ENCODE data around the gene GEMIN2.
"Not testable (repeated sequence)": the region's sequence is repeated elsewhere in the genome, so short reads cannot be mapped to it uniquely, and the experiment has no call there.

The GEMIN2 gene, protein sequence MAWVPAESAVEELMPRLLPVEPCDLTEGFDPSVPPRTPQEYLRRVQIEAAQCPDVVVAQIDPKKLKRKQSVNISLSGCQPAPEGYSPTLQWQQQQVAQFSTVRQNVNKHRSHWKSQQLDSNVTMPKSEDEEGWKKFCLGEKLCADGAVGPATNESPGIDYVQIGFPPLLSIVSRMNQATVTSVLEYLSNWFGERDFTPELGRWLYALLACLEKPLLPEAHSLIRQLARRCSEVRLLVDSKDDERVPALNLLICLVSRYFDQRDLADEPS

DNA sequence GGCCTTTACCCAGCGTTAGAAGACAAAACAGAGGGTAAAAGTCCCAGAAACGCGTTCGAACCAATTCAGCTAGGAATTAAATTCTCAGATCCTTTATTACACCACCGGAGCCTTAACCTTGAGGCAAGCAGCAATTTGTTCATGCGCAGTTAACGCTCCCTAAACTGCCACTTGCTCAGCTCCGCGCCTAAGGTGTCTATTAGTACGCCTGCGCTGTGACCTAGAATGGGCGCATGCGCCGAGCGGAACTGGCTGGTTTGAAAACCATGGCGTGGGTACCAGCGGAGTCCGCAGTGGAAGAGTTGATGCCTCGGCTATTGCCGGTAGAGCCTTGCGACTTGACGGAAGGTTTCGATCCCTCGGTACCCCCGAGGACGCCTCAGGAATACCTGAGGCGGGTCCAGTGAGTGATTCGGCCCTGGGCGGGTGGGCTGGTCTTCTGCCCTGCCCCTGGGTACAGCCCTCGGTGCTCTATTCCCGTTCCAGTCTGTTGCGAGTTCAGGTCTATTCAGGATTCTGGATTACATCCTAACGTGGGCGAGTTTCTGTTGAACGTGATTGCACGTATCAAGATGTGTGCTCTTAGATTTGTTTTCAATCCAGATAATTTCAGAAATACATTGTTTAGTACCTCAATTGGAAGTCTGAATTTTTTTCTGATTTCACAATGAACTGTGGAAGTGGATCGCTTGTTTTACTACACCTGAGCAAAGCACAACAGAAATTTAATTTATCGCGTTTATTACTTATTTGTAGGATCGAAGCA is at the start of gene GEMIN2:
Gene GEMIN2, plus strand, starts transcription at position 251 of the 766 bp plus-strand sequence. Its CDS starts 16 bp downstream, at position 267.
- peak; percentile 96 for DNase-seq (ENCODE audit: low spot score)

DNA sequence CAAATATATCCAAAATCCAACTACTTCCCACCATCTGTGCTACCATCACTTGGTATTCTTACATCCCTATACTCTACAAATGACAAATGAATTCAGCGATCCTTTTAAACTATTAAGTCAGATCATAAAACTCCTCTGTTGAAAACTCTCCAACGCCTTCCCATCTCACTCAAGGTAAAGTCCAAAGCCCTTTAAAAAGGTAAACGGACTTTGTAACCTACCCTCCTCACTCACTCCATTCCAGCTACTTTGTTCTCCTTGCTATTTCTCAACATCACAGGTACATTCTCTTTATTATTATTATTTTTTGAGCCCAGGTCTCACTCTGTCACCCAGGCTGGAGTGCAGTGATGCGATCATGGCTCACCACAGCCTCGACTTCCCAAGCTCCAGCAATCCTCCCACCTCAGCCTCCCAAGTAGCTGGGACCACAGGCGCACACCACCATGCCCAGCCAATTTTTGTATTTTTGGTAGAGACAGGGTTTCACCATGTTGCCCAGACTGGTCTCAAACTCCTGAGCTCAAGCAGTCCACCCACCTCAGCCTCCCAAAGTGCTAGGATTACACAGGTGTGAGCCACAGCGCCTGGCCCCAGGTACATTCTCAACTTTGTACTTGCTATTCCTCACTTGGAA is 44.8 kb upstream of the GEMIN2 start:
- not testable (repeated sequence) for DNase-seq (ENCODE audit: low spot score)

DNA sequence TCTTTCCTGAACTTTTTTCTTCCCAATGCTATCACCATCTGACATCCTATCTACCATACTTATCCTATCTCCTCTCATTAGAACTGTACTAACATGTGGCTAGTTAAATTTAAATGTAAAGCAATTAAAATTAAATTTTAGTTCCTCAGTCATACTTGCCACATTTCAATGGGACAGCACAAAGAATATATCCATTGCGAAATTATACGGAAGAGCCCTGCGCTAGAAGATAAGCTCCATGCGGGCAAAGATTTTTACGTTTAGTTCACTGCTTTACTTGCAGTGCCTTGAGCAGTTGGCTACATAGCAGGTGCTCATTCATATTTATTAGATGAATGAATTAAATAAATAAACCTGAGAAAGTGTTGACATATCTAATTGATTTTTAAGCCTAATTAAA is 44.2 kb upstream of the GEMIN2 start:
- DNase-seq (ENCODE audit: low spot score): no peak

DNA sequence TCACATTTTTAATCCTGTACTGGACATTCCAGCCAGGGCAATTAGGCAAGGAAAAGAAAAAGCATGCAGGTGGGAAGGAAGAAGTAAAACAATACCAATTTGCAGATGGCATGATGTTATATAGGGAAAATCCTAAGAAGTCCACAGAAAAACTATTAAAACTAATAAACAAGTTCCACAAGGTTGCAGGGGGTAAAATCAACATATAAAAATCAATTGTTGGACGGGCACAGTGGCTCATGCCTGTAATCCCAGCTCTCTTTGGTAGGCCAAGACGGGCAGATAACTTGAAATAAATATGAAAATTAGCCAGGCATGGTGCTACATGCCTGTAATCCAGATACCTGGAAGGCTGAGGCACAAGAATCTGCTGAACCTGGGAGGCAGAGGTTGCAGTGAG is 43.0 kb upstream of the GEMIN2 start:
- no peak for DNase-seq (ENCODE audit: low spot score)

DNA sequence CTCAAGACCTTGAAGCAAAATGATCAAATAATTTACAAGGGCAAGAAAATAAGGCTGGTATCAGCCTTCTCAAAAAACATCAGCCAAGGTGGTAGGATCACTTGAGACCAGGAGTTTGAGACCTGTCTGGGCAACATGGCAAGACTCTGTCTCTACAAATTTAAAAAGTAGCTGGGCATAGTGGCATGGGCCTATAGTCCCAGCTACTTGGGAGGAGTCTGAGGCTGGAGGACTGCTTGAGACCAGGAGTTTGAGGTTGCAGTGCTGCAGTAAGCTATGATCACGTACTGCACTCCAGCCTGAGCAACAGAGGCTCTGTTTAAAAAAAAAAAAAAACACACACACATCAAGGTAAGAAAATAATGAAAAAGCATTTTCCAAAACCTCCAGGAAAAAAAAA is 33.2 kb upstream of the GEMIN2 start:
- DNase-seq (ENCODE audit: low spot score): no peak

DNA sequence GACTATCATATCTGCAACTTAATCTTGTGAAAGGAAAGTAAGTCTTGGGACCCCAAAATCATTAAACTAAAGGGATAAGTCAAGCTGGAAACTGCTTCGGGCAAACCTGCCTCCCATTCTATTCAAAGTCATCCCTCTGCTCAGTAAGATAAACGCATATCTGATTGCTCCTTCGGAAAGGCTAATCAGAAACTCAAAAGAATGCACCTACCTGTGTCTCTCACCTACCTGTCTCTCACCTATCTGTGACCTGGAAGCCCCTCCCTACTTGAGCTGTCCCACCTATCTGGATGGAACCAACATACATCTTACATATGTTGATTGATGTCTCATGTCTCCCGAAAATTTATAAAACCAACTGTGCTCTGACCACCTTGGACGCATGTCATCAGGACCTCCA is 31.0 kb upstream of the GEMIN2 start:
- DNase-seq (ENCODE audit: low spot score): no peak

DNA sequence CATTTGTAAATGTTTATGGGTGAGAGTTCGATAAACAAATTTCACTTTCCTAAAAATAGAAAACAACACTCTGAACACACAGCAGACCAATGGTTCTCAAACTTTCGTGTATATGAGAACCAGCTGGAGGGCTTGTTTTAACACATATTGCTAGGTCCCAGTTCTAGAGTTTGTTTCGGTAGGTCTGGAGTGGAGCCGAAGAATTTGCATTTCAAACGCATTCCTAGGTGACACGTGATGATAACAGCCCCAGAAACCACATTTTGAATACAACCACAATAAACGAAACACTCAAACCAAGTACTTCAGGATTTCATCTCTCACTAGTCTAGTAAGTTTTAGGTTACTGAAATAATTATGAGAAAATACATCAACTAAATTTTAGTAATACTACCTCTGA is 28.2 kb upstream of the GEMIN2 start:
- DNase-seq (ENCODE audit: low spot score): no peak

DNA sequence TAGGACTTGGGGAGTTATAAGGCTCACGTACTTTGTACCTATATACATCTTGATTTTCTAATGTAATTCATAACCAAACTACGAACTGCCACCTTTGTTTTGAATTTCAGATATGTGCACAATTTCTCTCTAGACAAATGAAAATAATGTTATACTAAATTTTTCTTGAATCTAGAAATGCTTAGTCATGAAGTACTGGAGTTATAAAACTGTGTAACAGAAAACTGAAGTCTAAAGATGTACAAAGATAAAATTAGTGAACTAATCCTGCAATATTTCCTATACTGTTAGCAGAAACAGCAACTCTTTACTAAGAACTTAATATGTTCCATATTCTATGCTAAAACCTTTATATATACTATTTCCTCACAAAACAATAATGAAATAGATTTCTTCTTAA is 26.6 kb upstream of the GEMIN2 start:
- no peak for DNase-seq (ENCODE audit: low spot score)

DNA sequence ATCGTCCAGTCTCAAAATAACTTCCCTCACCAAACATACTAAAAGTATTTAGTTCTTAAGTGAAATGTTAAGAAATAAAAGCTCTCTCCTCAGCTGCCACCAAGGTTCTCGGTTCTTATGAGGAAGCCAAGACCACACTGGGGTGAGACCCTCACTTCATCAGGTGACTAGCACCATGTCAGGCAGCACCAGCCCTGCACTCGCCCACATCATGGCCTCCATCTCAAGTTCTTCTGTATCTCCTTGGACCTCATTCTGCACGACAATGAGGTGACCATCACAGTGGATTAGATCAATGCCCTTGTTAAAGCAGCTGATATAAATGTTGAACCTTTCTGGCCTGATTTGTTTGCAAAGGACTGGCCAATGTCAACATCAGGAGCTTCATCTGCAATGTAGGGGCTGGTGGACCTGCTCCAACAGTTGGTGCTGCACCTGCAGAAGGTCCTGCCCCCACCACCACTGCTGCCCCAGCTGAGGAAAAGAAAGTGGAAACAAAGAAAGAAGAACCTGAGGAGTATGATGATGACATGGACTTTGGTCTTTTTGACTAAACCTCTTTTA is 23.5 kb upstream of the GEMIN2 start:
- no peak for DNase-seq (ENCODE audit: low spot score)

DNA sequence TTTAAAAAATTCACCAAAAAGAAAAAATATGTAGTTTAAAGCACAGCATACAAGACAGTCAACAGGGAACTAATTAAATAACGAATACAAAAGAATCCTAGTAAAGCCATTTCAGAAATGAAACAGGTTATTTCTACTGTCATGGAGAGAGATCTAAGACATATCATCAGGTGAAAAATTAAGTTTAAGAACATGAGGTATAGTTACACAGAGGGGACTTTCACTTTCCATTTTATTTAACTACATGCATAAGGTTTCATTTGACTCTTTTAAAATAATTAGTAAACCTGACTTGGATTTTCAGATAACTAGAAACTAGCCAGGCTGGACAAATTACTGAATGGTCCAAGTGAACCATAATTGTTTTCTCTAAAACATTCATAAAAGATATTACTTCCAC is 22.4 kb upstream of the GEMIN2 start:
- no peak for DNase-seq (ENCODE audit: low spot score)

DNA sequence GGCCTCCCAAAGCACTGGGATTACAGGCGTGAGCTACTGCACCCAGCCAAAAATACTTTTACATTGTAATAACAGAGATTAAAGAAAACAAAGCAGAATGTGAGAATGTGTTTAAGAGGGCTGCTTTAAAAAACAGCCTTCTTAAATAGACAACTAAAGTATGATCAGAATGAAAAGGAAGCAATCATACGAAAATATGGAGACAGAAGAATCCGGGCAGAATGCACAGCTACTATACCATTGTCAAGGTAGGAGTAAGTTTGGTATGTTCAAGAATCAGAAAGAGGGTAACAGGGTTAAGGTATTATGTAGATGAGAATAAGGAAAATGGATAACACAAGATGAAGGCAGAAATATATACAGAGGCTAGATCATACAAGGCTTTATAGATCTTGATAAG is 19.6 kb upstream of the GEMIN2 start:
- DNase-seq (ENCODE audit: low spot score): no peak

DNA sequence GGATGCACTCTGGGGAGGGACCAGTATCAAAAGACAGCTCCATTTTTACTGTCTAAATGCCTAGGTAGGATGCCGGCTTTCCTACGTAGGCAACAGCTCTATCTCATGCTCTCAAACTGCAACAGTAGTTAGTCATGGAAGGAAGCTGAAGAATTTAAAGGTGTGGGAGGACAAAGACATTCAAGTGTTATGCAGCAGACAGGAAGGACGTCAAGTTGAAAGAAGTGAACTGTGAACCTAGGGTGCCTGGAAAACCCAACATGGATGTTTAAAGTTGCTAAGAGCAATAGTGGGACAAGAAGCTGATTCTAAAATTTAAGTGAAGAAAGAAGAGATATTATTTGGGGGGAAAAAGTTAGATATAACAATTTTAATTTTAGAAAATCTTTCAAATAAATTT is 17.0 kb upstream of the GEMIN2 start:
- DNase-seq (ENCODE audit: low spot score): peak; percentile 7

DNA sequence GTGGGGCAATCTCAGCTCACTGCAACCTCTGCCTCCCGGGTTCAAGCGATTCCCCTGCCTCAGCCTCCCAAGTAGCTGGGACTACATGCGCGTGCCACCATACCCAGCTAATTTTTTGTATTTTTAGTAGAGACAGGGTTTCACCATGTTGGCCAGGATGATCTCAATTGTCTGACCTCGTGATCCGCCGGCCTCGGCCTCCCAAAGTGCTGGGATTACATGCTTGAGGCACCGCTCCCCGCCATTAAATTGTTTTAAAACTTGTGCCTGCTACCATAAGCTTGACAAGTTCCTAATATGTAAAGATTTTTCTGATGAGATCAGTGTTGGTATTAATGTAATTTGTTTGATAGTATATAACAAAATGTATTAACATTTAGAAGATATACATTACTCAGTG is 14.9 kb upstream of the GEMIN2 start:
- not testable (repeated sequence) for DNase-seq (ENCODE audit: low spot score)

DNA sequence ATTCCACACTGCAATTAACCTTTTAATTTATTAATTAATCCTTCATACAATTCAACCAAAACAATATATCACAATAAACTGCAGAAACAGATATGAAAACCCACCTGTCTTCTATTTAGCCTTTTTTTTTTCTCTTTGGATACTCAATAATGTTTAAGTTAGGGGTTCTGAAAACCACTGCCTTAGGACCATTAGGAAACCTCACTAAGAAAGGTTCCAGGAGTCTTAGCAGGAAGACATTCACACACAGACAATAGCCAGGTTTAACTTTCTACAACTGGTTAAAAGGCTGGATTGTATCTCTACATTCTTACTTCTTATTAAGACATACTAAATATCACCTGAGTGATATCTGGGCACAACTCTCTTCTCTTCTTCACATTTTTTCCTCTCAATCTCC is 14.4 kb upstream of the GEMIN2 start:
- no peak for DNase-seq (ENCODE audit: low spot score)

DNA sequence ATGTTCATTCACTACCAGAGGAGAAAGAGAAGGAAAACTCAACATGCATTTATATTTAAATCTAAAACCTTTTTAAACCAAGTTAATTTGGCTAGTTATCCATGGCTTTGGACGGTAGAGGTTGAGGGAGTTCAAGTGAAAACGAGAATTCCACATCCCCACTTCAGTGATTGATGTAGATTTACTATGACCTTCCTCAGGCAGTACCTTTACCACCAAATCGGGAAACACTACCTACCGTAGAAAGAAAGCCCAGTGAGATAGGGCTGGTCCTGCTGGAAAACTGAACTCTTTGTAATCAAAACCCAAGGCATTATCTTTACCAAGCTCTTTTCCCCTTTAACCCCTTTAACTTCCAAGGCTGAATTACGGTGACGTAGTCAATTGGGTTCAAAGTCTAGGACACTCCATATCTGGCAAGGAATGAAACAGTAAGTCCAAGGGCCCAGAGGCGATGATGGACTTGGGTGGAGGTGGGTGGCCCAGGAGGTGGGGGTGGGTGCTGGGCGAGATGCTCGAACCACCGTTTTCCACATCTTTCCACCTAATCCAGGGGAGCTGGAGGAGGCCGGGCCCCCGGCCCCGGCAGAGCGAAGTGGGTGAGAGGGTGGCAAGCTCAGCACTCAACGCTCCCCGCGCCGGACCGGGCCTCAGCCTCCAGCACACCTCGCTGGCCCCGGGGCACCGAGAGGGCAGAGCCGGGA is 11.7 kb upstream of the GEMIN2 start:
- peak; percentile 7 for DNase-seq (ENCODE audit: low spot score)

DNA sequence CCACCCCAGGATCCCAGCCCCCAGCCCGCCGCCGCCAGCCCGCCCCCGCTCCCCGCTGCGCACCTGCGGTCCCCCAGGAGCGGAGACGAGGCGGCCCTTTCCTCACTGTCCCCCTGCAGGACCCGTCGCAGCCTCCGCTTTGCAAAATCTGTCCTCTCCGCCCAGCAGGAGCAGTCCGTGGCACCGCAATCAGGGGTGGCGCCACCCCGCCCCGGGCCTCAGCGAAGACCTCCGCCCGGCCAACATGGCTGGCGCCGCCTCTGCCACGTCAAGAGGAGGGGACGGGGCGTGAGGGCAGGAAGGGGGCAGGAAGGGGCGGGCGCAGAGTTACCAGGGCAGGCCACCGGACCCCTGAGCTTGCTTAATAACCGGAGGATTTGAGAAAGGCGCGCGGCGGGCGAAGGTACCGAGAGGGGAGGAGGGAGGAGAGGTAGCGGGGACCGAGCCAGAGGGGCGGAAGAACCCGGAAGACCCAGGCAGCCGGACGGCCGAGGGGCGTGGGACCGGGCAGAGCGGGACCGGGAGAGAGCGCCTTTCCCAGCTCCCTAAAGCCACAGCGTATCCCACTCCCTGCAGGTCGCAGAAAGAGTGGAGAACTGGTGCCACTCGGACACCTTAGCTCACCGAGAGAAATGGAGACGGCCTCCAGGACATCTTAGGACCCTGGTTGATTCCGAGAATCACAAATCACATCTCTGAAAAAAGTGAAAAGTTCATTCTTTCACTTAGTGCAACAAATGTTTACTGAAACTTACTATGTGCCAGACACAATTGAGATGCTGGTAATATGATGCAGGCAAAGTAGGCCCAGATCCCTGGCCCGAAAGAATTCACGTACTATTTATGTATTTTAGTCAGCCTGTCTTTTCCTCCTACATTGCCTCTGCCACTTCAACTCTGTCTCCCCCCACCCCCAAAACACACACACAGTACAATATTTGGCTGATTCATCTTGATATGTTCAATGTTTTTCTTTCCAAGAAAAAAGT is 10.9 kb upstream of the GEMIN2 start, which contains the start of gene SEC23A:
Gene SEC23A, minus strand, starts transcription at position 267 of the 989 bp plus-strand sequence. CDS start 7,117 bp downstream, outside the sequence.
- peak; percentile 82 for DNase-seq (ENCODE audit: low spot score)

DNA sequence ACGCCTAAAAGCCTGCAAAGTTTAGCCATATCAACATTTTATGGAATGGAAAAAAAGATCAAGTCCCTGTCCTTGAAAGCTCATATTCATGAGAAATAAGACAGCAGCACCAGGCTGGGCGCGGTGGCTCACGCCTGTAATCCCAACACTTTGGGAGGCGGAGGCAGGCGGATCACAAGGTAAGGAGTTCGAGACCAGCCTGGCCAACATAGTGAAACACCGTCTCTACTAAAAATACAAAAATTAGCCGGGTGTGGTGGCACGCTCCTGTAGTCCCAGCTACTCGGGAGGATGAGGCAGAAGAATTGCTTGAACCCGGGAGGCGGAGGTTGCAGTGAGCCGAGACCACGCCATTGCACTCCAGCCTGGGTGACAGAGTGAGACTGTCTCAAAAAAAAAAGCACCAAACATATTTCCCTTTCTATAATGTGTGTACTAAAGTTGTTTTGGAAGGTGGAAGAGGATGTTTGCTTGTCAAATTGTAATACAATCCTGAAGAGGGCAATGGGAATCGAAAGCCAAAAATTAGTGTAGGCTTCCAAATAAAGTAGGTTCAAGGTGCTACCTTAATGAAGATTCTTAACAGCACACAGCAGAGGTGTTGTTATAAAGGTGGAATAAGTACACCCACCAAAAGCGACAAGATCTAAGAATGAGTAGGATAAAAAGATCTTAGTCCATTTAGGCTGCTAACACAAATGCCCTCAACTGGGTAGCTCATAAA is 9.9 kb upstream of the GEMIN2 start:
- DNase-seq (ENCODE audit: low spot score): not testable (repeated sequence)

DNA sequence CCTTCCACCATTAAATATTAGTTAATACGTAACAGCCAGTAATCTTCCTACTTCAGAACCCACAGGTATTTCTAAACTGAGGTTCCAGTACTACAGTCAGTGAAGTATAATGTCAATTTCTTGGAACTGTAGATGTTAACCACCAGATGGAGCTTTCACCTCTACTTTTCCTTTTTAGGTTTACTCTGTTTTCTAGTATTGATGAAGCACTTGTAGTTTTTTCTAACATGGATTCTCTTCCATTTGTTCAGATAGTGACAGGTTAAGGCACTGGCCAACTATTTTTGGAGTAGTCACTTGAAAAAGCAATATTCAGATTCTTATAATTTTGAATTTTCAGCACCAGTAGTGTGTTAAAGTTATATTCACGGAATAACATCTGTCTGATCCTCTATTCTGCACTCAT is 6.5 kb upstream of the GEMIN2 start:
- DNase-seq (ENCODE audit: low spot score): peak; percentile 30

DNA sequence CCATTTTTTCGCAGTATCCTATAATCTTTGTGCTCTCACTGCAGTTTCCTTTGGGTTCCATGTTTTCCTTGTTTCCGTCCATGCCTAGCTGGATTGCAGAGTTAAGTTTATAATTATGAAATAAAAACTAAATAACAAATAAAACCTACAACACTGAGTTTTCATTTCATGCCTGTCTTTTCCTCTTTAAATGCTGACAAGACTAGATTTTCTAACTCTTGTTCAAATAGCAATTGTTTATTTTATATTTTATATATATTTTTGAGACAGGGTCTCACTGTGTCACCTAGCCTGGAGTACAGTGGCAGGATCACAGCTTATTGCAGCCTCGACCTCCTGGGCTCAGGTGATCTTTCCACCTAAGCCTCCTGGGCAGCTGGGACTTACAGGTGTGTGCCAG is 5.3 kb upstream of the GEMIN2 start:
- DNase-seq (ENCODE audit: low spot score): no peak

Measured in CD4-positive, alpha-beta T cell treated with Interleukin-15 for 4 hours (primary cell).